ENCODE data around the gene WFDC5.

Gene WFDC5

GRCh38 chr20:45113865-45114264, 1.1 kb downstream of the WFDC5 start:
- DNase-seq = no peak

- DNase-seq = no peak
These were observed 2.2 kb downstream of the WFDC5 start for GRCh38 chr20:45112754-45113153.

- DNase-seq = no peak
These were observed 3.0 kb downstream of the WFDC5 start for GRCh38 chr20:45111799-45112471.

GRCh38 chr20:45111285-45111684, 3.7 kb downstream of the WFDC5 start:
- no peak for DNase-seq

GRCh38 chr20:45110301-45110700, 4.7 kb downstream of the WFDC5 start:
- DNase-seq = no peak

GRCh38 chr20:45109634-45110033, 5.3 kb downstream of the WFDC5 start:
- no peak for DNase-seq

- DNase-seq = no peak
These were observed 9.7 kb downstream of the WFDC5 start for GRCh38 chr20:45105317-45105716.

GRCh38 chr20:45104786-45105185, 10.2 kb downstream of the WFDC5 start:
- DNase-seq = no peak

- DNase-seq = no peak
These were observed 11.9 kb downstream of the WFDC5 start for GRCh38 chr20:45103072-45103471.

GRCh38 chr20:45101333-45101850, 13.6 kb downstream of the WFDC5 start:
- no peak for DNase-seq

GRCh38 chr20:45100563-45101245, 14.3 kb downstream of the WFDC5 start, which contains the start of gene KCNS1:
KCNS1 (minus strand) TSS chr20:45101127; CDS start chr20:45099236, 1,891 bp downstream.
- DNase-seq = no peak

GRCh38 chr20:45098103-45098773, 16.7 kb downstream of the WFDC5 start:
- no peak for DNase-seq

- no peak for DNase-seq
These were observed 17.4 kb downstream of the WFDC5 start for GRCh38 chr20:45097485-45098102.

GRCh38 chr20:45096781-45097180, 18.2 kb downstream of the WFDC5 start:
- DNase-seq = no peak

- DNase-seq = peak; percentile 33
These were observed 19.2 kb downstream of the WFDC5 start for GRCh38 chr20:45095805-45096238.

GRCh38 chr20:45094864-45095574, 20.0 kb downstream of the WFDC5 start:
- DNase-seq = no peak

GRCh38 chr20:45094201-45094600, 20.8 kb downstream of the WFDC5 start:
- DNase-seq = no peak

GRCh38 chr20:45092898-45093297, 22.1 kb downstream of the WFDC5 start:
- DNase-seq = no peak

GRCh38 chr20:45091366-45091765, 23.6 kb downstream of the WFDC5 start:
- no peak for DNase-seq

- DNase-seq = no peak
These were observed 24.5 kb downstream of the WFDC5 start for GRCh38 chr20:45090481-45090880.

- no peak for DNase-seq
These were observed 26.7 kb downstream of the WFDC5 start for GRCh38 chr20:45088247-45088646.

GRCh38 chr20:45087814-45088213, 27.2 kb downstream of the WFDC5 start:
- DNase-seq = no peak

All from NCI-H2029 (cell line).